ENCODE measurements around the gene HSPBP1. TPM values are rescaled to one million over a fixed set of nuclear protein-coding genes. Genes with fewer than 3 reads are reported as not detected.

HSPBP1 gene
- total and polyA plus RNA-seq, 2 of the 4 experiments (the other 2 are of a cell fraction) = 21.0 to 43.2 TPM

DNA sequence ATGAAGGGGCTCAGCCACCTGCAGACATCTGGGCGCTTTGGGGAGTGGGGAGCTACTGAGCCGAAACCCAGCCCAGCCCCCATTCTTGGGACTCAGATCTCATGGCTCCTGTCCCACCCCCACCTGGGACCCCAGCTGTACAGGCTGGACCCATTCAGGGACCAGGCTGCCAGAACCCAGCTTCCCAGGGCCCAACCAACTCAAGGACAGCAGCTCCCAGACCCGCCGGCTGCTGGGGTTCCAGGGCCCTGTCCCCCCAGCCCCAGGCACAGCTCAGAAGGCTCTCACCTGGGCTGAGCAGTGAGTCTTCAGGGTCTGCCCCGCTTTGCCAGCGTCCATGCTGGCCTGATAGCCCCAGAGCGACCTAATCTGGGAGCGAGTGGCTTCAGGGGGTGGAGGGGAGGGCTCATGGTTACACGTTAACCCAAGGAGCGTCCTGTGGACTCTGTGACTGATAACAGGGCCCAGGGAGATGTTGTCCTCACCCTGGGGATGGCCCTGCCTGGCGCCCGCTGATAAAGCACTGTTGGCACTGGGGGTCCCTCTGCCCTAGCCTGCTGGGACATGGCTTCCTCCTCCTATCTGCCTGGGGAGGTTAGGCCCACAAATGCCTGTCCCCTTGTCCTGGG lies 51.4 kb downstream of the HSPBP1 start, which contains the start of gene TMEM86B:
Gene TMEM86B, minus strand, starts transcription at position 361 of the 629 bp plus-strand sequence. Its CDS starts 22 bp downstream, at position 339.
- H3K9me1 ChIP-seq (ENCODE audit: insufficient read depth, low read length) = 0 out of 2 replicates have a peak, but pooled peaks cover 6% of the 10 kb centered on the region
- no peak within 1 kb of the TSS for H2AFZ ChIP-seq (replicated peaks; ENCODE audit: low read length, poor library complexity)
- dilution Hi-C loops (cut with HindIII; ENCODE audit: low sequenced_read_pairs, unreplicated experiment) (no loop called here), intact Hi-C loops (cut with micrococcal nuclease) (no loop called here), in situ Hi-C loops (cut with MboI; ENCODE audit: low sequenced_read_pairs) (no loop called here)
- no peak within 1 kb of the TSS for H2BK15ac ChIP-seq (ENCODE audit: low read depth, low read length)
- no peak within 1 kb of the TSS for H3K4me3 ChIP-seq (ENCODE audit: insufficient read depth, low read depth, low read length)
- H2AK5ac ChIP-seq (ENCODE audit: low read depth, low read length) = no peak within 1 kb of the TSS
- no peak within 1 kb of the TSS for H3K4ac ChIP-seq (ENCODE audit: low read depth, low read length)
- no peak within 1 kb of the TSS for H3K27ac ChIP-seq (ENCODE audit: insufficient read depth, low read length)
- no peak within 1 kb of the TSS for H3K23ac ChIP-seq (ENCODE audit: low read depth, low read length)
- no peak within 1 kb of the TSS for H3K56ac ChIP-seq (ENCODE audit: extremely low read depth, insufficient read depth, low read length)
- ATAC-seq (ENCODE audit: low read depth) = no peak
- no peak for TF ChIP-seq SMC3 (IDR thresholded peaks at IDR 0.05; ENCODE audit: low read depth, low read length)
- TF ChIP-seq MAFK (IDR thresholded peaks at IDR 0.05; ENCODE audit: low read depth, low read length) = no peak
- no peak for TF ChIP-seq RFX5 (IDR thresholded peaks at IDR 0.05; ENCODE audit: low read depth, low read length)
- no peak for TF ChIP-seq MXI1 (IDR thresholded peaks at IDR 0.05; ENCODE audit: borderline replicate concordance, low read depth, low read length)
- TF ChIP-seq, protein P1, sequence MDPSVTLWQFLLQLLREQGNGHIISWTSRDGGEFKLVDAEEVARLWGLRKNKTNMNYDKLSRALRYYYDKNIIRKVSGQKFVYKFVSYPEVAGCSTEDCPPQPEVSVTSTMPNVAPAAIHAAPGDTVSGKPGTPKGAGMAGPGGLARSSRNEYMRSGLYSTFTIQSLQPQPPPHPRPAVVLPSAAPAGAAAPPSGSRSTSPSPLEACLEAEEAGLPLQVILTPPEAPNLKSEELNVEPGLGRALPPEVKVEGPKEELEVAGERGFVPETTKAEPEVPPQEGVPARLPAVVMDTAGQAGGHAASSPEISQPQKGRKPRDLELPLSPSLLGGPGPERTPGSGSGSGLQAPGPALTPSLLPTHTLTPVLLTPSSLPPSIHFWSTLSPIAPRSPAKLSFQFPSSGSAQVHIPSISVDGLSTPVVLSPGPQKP (IDR thresholded peaks at IDR 0.05; ENCODE audit: borderline replicate concordance, low read depth, low read length) = no peak
- TF ChIP-seq CHD1 (IDR thresholded peaks at IDR 0.05; ENCODE audit: low read depth, low read length) = no peak
- TF ChIP-seq, protein P2, sequence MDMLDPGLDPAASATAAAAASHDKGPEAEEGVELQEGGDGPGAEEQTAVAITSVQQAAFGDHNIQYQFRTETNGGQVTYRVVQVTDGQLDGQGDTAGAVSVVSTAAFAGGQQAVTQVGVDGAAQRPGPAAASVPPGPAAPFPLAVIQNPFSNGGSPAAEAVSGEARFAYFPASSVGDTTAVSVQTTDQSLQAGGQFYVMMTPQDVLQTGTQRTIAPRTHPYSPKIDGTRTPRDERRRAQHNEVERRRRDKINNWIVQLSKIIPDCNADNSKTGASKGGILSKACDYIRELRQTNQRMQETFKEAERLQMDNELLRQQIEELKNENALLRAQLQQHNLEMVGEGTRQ (IDR thresholded peaks at IDR 0.05; ENCODE audit: low read depth, low read length) = no peak
- no peak for TF ChIP-seq FOS (IDR thresholded peaks at IDR 0.05; ENCODE audit: low read depth, low read length)
- TF ChIP-seq, protein P3, sequence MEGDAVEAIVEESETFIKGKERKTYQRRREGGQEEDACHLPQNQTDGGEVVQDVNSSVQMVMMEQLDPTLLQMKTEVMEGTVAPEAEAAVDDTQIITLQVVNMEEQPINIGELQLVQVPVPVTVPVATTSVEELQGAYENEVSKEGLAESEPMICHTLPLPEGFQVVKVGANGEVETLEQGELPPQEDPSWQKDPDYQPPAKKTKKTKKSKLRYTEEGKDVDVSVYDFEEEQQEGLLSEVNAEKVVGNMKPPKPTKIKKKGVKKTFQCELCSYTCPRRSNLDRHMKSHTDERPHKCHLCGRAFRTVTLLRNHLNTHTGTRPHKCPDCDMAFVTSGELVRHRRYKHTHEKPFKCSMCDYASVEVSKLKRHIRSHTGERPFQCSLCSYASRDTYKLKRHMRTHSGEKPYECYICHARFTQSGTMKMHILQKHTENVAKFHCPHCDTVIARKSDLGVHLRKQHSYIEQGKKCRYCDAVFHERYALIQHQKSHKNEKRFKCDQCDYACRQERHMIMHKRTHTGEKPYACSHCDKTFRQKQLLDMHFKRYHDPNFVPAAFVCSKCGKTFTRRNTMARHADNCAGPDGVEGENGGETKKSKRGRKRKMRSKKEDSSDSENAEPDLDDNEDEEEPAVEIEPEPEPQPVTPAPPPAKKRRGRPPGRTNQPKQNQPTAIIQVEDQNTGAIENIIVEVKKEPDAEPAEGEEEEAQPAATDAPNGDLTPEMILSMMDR (conservative IDR thresholded peaks at IDR 0.05; ENCODE audit: low read depth, low read length) = no peak
- no peak for TF ChIP-seq CEBPB (IDR thresholded peaks at IDR 0.05; ENCODE audit: low read depth, low read length)
- no peak for TF ChIP-seq NFE2L2 (IDR thresholded peaks at IDR 0.05; ENCODE audit: low read depth, low read length)
- TF ChIP-seq RCOR1 (IDR thresholded peaks at IDR 0.05; ENCODE audit: insufficient replicate concordance, low read length) = no peak
- no peak for TF ChIP-seq MAZ (IDR thresholded peaks at IDR 0.05; ENCODE audit: borderline replicate concordance, low read depth, low read length)
- no peak for TF ChIP-seq RAD21 (IDR thresholded peaks at IDR 0.05; ENCODE audit: low read length)
- TF ChIP-seq POLR2A (IDR thresholded peaks at IDR 0.05; ENCODE audit: low read depth, low read length) = no peak
- no peak for TF ChIP-seq BHLHE40 (IDR thresholded peaks at IDR 0.05; ENCODE audit: low read depth, low read length)
- H2BK120ac ChIP-seq (ENCODE audit: low read depth, low read length) = no peak within 1 kb of the TSS
- H3K4me1 ChIP-seq (ENCODE audit: control insufficient read depth, insufficient read depth, low read length) = no peaks in the 10 kb centered on the region
- peaks cover 51% of the 10 kb centered on the region for H3K36me3 ChIP-seq (ENCODE audit: control insufficient read depth, insufficient read depth, low read length)
- CTCF ChIA-PET = no interaction called here
- H3K79me1 ChIP-seq (ENCODE audit: low read depth in 1 of 2, low read length in 2 of 2) = peaks cover 3 to 8% of the 10 kb centered on the region in 2 experiments; a peak in 2 of 4 replicates
- no peak within 1 kb of the TSS for H3K18ac ChIP-seq (ENCODE audit: low read depth, low read length)
- POLR2A ChIA-PET (ENCODE audit: unreplicated experiment) = no interaction called here
- no peak within 1 kb of the TSS for H3K14ac ChIP-seq (replicated peaks; ENCODE audit: low read depth, low read length)
- H3K4me2 ChIP-seq (ENCODE audit: low read depth, low read length) = no peak within 1 kb of the TSS
- H4K91ac ChIP-seq (ENCODE audit: insufficient read depth, low read depth, low read length) = no peak within 1 kb of the TSS
- peak within 1 kb of the TSS; percentile 16 for H2AK9ac ChIP-seq (replicated peaks; ENCODE audit: low read depth, low read length, poor library complexity)
- WGBS, 2 experiments (ENCODE audit: extremely low coverage in 2 of 2, insufficient read length in 1 of 2) = no CpG with 5 or more reads among the region's 12 CpGs
- H3K27me3 ChIP-seq (ENCODE audit: control insufficient read depth, insufficient read depth, low read length) = no peaks in the 10 kb centered on the region
- H2BK5ac ChIP-seq (ENCODE audit: low read depth, low read length, poor library complexity, severe bottlenecking) = no peak within 1 kb of the TSS
- H4K8ac ChIP-seq (ENCODE audit: low read depth in 2 of 2, low read length in 2 of 2) = no peak within 1 kb of the TSS
- DNase-seq = no peak
- H3K9me3 ChIP-seq (ENCODE audit: control insufficient read depth, insufficient read depth, low read length) = no peaks in the 10 kb centered on the region
- no peak within 1 kb of the TSS for H4K5ac ChIP-seq (ENCODE audit: low read depth, low read length)
- H4K20me1 ChIP-seq (ENCODE audit: insufficient read depth, low read length) = peaks cover 15% of the 10 kb centered on the region
- BruUV-seq (replicated peaks) = no TSS peak
- H2BK20ac ChIP-seq (ENCODE audit: low read depth, low read length) = no peak within 1 kb of the TSS
- no peak within 1 kb of the TSS for H3K9ac ChIP-seq (ENCODE audit: low read depth, low read length)
